B cell (primary cell): ENCODE data around the gene MTF2. TPM values are rescaled to one million over a fixed set of nuclear protein-coding genes. Genes with fewer than 3 reads are reported as not detected.

Experiments
- ATAC-seq: fragments of 200-7000 bp; cut with Tn5 transposase; one replicate; pipeline ENCODE4 v1.10.0; 2021; ENCODE audit warnings: low read depth, mild to moderate bottlenecking, moderate number of reproducible peaks, moderate library complexity
- CTCF ChIA-PET: fragments of 350-600 bp; sonication (Branson Sonifier 250); formaldehyde crosslinking; loops from one replicate; lab custom pipeline; 2021; ENCODE audit warnings: antibody characterized with exemption, inconsistent platforms; lab: Charles Lee
- POLR2A ChIA-PET: fragments of 350-600 bp; sonication (Branson Sonifier 250); formaldehyde crosslinking; loops from one replicate; lab custom pipeline; 2021; ENCODE audit warnings: antibody characterized with exemption; lab: Charles Lee
- DNase-seq: peaks from one replicate; pipeline ENCODE4 v3.0.0; 2013
- H2AFZ ChIP-seq: 2 replicates; pipeline ENCODE4 v1.6.1; 2012; ENCODE audit warnings: mild to moderate bottlenecking, low read depth, low read length; ENCODE audit not compliant: insufficient read depth, poor library complexity, severe bottlenecking
- H3K27ac ChIP-seq, 2 donors: 1 replicate in 1 of 2; 2 replicates in 1 of 2; pipeline ENCODE4 v1.5.1; 2012 to 2013; ENCODE audit warnings: low read length in 2 of 2, mild to moderate bottlenecking in 2 of 2, moderate library complexity in 1 of 2
- H3K27me3 ChIP-seq, 4 experiments: fragments of 200-600 bp in 1 of 4; sonication (generic) in 1 of 4; replicated peaks in 1 of 4; 1 replicate in 2 of 4; 2 replicates in 2 of 4; pipeline versions ENCODE4 v1.6.1 to v1.7.0; 2013 to 2016; ENCODE audit warnings: low read length in 3 of 4, mild to moderate bottlenecking in 2 of 4, mixed read lengths in 1 of 4, moderate library complexity in 1 of 4; ENCODE audit not compliant: insufficient read depth in 4 of 4, control insufficient read depth in 3 of 4; ENCODE audit errors: control extremely low read depth in 1 of 4
- H3K36me3 ChIP-seq, 2 experiments: replicated peaks in 1 of 2; 1 replicate in 1 of 2; 2 replicates in 1 of 2; pipeline versions ENCODE4 v1.6.1 to v1.7.1; 2013; ENCODE audit warnings: low read length in 1 of 2; ENCODE audit not compliant: insufficient read depth in 2 of 2, control insufficient read depth in 1 of 2; ENCODE audit errors: control extremely low read depth in 1 of 2, extremely low read depth in 1 of 2
- H3K4me1 ChIP-seq, 2 donors: fragments of 200-600 bp in 1 of 2; sonication (generic) in 1 of 2; 1 replicate in 1 of 2; 2 replicates in 1 of 2; pipeline versions ENCODE4 v1.5.1 to v1.6.1; 2013 to 2017; ENCODE audit warnings: low read length in 2 of 2; ENCODE audit not compliant: control insufficient read depth in 2 of 2, insufficient read depth in 2 of 2
- H3K4me2 ChIP-seq: replicated peaks from 2 replicates; pipeline ENCODE3; 2012; ENCODE audit warnings: mild to moderate bottlenecking, low read depth, low read length; ENCODE audit not compliant: poor library complexity, severe bottlenecking
- H3K4me3 ChIP-seq, 5 experiments: fragments of 200-600 bp in 1 of 5; sonication (generic) in 1 of 5; 1 replicate in 3 of 5; 2 replicates in 2 of 5; pipeline versions ENCODE4 v1.5.1 to v1.7.0; 2011 to 2016; ENCODE audit warnings: low read length in 4 of 5, mild to moderate bottlenecking in 4 of 5, low read depth in 2 of 5, control low read depth in 1 of 5, moderate library complexity in 1 of 5; ENCODE audit not compliant: insufficient read depth in 1 of 5; ENCODE audit errors: control extremely low read depth in 1 of 5, extremely low read depth in 1 of 5
- H3K79me2 ChIP-seq: fragments of 200-600 bp; sonication (generic); one replicate; pipeline ENCODE4 v1.6.0; 2016; ENCODE audit warnings: low read length; ENCODE audit not compliant: control insufficient read depth, insufficient read depth
- H3K9ac ChIP-seq: fragments of 200-600 bp; sonication (generic); 2 replicates; pipeline ENCODE4 v1.6.1; 2017; ENCODE audit warnings: mild to moderate bottlenecking, low read length, moderate library complexity
- H3K9me3 ChIP-seq, 3 donors: one replicate each; pipeline versions ENCODE4 v1.6.1 to v1.7.1; 2013; ENCODE audit warnings: low read length in 2 of 3; ENCODE audit not compliant: control insufficient read depth in 2 of 3, insufficient read depth in 1 of 3; ENCODE audit errors: control extremely low read depth in 1 of 3
- H4K20me1 ChIP-seq: 2 replicates; pipeline ENCODE4 v1.6.0; 2012; ENCODE audit warnings: mild to moderate bottlenecking, low read length; ENCODE audit not compliant: insufficient read depth, control insufficient read depth, poor library complexity, severe bottlenecking
- H3K27ac Mint-ChIP-seq: one replicate; pipeline ENCODE4 v1.8.0; 2021; ENCODE audit warnings: mixed read lengths
- H3K27me3 Mint-ChIP-seq: one replicate; pipeline ENCODE4 v1.8.0; 2021; ENCODE audit warnings: mixed read lengths
- H3K4me1 Mint-ChIP-seq: one replicate; pipeline ENCODE4 v1.8.0; 2021; ENCODE audit warnings: mixed read lengths
- H3K4me3 Mint-ChIP-seq: one replicate; pipeline ENCODE4 v1.8.0; 2021; ENCODE audit warnings: mixed read lengths
- H3K9me3 Mint-ChIP-seq: one replicate; pipeline ENCODE4 v1.8.0; 2022; ENCODE audit warnings: mixed read lengths; ENCODE audit not compliant: insufficient read depth
- CTCF ChIP-seq: fragments of 200-600 bp; IDR thresholded peaks from one replicate; pipeline ENCODE4 v1.8.0; 2022; ENCODE audit warnings: antibody characterized with exemption, mild to moderate bottlenecking
- EZH2 ChIP-seq: IDR thresholded peaks from 2 replicates; pipeline ENCODE4 v1.6.1; 2012; ENCODE audit warnings: borderline replicate concordance, low read depth, mild to moderate bottlenecking, moderate library complexity, low read length; ENCODE audit not compliant: insufficient read depth, poor library complexity, severe bottlenecking
- WGBS: methylation state at CpG from one replicate; pipeline ENCODE4 v1.1.5; 2013; ENCODE audit warnings: missing lambda C conversion rate; ENCODE audit not compliant: insufficient coverage; 5-methylcytosine and 5-hydroxymethylcytosine counted together
- intact Hi-C: fragments of 100-400 bp; cut with micrococcal nuclease; formaldehyde crosslinking; loops from one replicate; pipeline ENCODE4 v1.10.0; 2022
- polyA plus RNA-seq: library from polyadenylated mRNA; depleted of rRNA; stranded (reverse); fragments of >200 nt; gene quantifications from 2 replicates; pipeline ENCODE4 v1.2.3, GENCODE V29; 2012
- total RNA-seq, 2 donors: library from RNA; stranded (reverse); fragments of 120-200 nt in 1 of 2; gene quantifications; 1 replicate in 1 of 2; 2 replicates in 1 of 2; pipeline versions ENCODE4 v1.2.3 to v1.2.4, GENCODE V29; 2013 to 2022

MTF2 gene
- total and polyA plus RNA-seq, 2 donors (not counting 1 experiment from before 2014, with no cell fraction given): 19.5 to 68.6 TPM

DNA sequence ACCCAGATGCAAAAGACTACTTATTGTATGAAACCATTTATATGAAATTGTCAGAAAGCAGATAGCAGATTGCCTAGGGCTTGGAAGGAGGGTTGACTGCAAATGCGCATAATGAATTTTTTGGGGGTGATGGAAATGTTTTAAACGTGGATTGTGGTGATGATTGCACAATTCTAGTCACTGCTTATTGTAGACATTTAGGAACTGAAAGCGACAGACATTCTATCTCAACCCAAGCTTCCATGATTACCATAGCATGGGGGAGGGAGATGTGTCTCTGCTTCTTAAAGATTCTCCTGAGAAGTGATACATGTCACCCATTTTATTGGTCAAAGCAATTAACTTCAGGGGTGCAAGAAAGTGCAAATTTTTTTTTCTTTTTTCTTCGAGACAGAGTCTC lies 2.8 kb upstream of the MTF2 start:
- DNase-seq (no peak), ATAC-seq (no peak)
- no peaks in the 10 kb centered on the region for H3K9me3 Mint-ChIP-seq
- no peak overlapping the region for H2AFZ ChIP-seq
- H3K27ac Mint-ChIP-seq: no peak overlapping the region
- intact Hi-C loops: loop anchor here (5.0 kb wide), 2 partner anchors 219 to 1574 kb away; partner anchors contain the start of gene CDC7
- H3K4me2 ChIP-seq: no peak overlapping the region
- H3K27ac ChIP-seq: no peak overlapping the region
- H4K20me1 ChIP-seq: no peaks in the 10 kb centered on the region
- H3K27me3 Mint-ChIP-seq: no peaks in the 10 kb centered on the region
- H3K27me3 ChIP-seq: no peaks in the 10 kb centered on the region
- peaks cover 0 to 3% (median 1%) of the 10 kb centered on the region in 3 donors for H3K9me3 ChIP-seq
- TF ChIP-seq EZH2: no peak
- TF ChIP-seq CTCF: no peak
- H3K9ac ChIP-seq: no peak overlapping the region
- H3K36me3 ChIP-seq: no peaks in the 10 kb centered on the region
- H3K4me1 ChIP-seq: peaks cover 16 to 21% of the 10 kb centered on the region in 2 donors
- WGBS: 100% methylated on average over 2 of the region's 4 CpGs
- H3K4me3 Mint-ChIP-seq: no peak overlapping the region
- no peak overlapping the region for H3K4me3 ChIP-seq
- ChIA-PET CTCF (no interaction called here), POLR2A (no interaction called here)
- H3K79me2 ChIP-seq: peaks cover 34% of the 10 kb centered on the region
- H3K4me1 Mint-ChIP-seq: peaks cover 28% of the 10 kb centered on the region

- CTCF ChIA-PET: interaction anchor here (0.7 to 2.8 kb wide), 8 partner anchors 15 to 246 kb away, joined by 3 to 30 read pairs (median 4); partner anchors contain the start of genes DIPK1A and RPL5
- ATAC-seq: no peak
- peak overlapping the region; percentile 99 for H3K27ac Mint-ChIP-seq
- H3K9ac ChIP-seq: peak overlapping the region; percentile 85
- H3K9me3 Mint-ChIP-seq: no peaks in the 10 kb centered on the region
- WGBS: 50% methylated on average over 1 of the region's 3 CpGs
- POLR2A ChIA-PET: interaction anchor here (0.6 to 1.8 kb wide), 8 partner anchors 19 to 768 kb away, joined by 3 to 6 read pairs (median 4); partner anchors contain the start of genes DIPK1A, DR1, EVI5 and RPL5
- intact Hi-C loops: loop anchor here (2.0 to 5.0 kb wide), 7 partner anchors 117 to 1576 kb away; partner anchors contain the start of genes CDC7, DIPK1A, DR1 and GLMN
- peaks cover 40% of the 10 kb centered on the region for H3K4me1 Mint-ChIP-seq
- H3K79me2 ChIP-seq: peaks cover 54% of the 10 kb centered on the region
- peak overlapping the region; percentile 85 to 98 (median 89) for H3K4me3 ChIP-seq
- H3K36me3 ChIP-seq: no peaks in the 10 kb centered on the region
- peak overlapping the region in 1 of 2 donors; percentile 87 for H3K27ac ChIP-seq
- H3K4me1 ChIP-seq: peaks cover 22 to 30% of the 10 kb centered on the region in 2 donors
- peak overlapping the region; percentile 93 for H2AFZ ChIP-seq
- no peaks in the 10 kb centered on the region for H3K27me3 ChIP-seq
- H3K4me2 ChIP-seq: peak overlapping the region; percentile 78
- no peaks in the 10 kb centered on the region for H3K9me3 ChIP-seq
- TF ChIP-seq EZH2 (no peak), CTCF (no peak)
- DNase-seq: no peak
- H4K20me1 ChIP-seq: peaks cover 5% of the 10 kb centered on the region
- no peaks in the 10 kb centered on the region for H3K27me3 Mint-ChIP-seq
- peak overlapping the region; percentile 100 for H3K4me3 Mint-ChIP-seq
These were observed 880 bp upstream of the MTF2 start for GRCh38 chr1:93078203-93078602.
